GM23248 (cell line): ENCODE data around the gene ATL3. TPM values are rescaled to one million over a fixed set of nuclear protein-coding genes. Genes with fewer than 3 reads are reported as not detected.

Experiments
- DNase-seq: peaks from one replicate; pipeline ENCODE4 v3.0.0-alpha.2; 2015
- H2AFZ ChIP-seq: fragments of 200-600 bp; sonication (generic); 2 replicates; pipeline ENCODE4 v1.6.1; 2016; ENCODE audit warnings: antibody characterized with exemption
- H3F3A ChIP-seq: fragments of 200-600 bp; sonication (generic); 2 replicates; pipeline ENCODE4 v1.6.1; 2016; ENCODE audit warnings: mild to moderate bottlenecking, antibody characterized with exemption, mixed run types; ENCODE audit not compliant: insufficient read depth
- H3K27ac ChIP-seq: fragments of 200-600 bp; sonication (generic); 2 replicates; pipeline ENCODE4 v1.5.1; 2016; ENCODE audit warnings: mild to moderate bottlenecking
- H3K27me3 ChIP-seq: fragments of 200-600 bp; sonication (generic); replicated peaks from 2 replicates; pipeline ENCODE4 v1.6.1; 2016; ENCODE audit warnings: mild to moderate bottlenecking; ENCODE audit not compliant: insufficient read depth
- H3K36me3 ChIP-seq: fragments of 200-600 bp; sonication (generic); 2 replicates; pipeline ENCODE4 v1.6.1; 2016; ENCODE audit warnings: low read depth, mild to moderate bottlenecking
- H3K4me1 ChIP-seq: fragments of 200-600 bp; sonication (generic); 2 replicates; pipeline ENCODE4 v1.6.1; 2016; ENCODE audit warnings: mild to moderate bottlenecking; ENCODE audit not compliant: insufficient read depth
- H3K4me2 ChIP-seq: fragments of 200-600 bp; sonication (generic); one replicate; pipeline ENCODE4 v1.6.1; 2016; ENCODE audit warnings: mild to moderate bottlenecking; ENCODE audit not compliant: unreplicated experiment
- H3K4me3 ChIP-seq: fragments of 200-600 bp; sonication (generic); 2 replicates; pipeline ENCODE4 v1.5.1; 2016; ENCODE audit warnings: mild to moderate bottlenecking
- H3K79me2 ChIP-seq: fragments of 200-600 bp; sonication (generic); 2 replicates; pipeline ENCODE4 v1.6.1; 2016; ENCODE audit warnings: mild to moderate bottlenecking; ENCODE audit not compliant: insufficient read depth
- H3K9ac ChIP-seq: fragments of 200-600 bp; sonication (generic); 2 replicates; pipeline ENCODE4 v1.6.1; 2016; ENCODE audit warnings: mild to moderate bottlenecking
- H3K9me2 ChIP-seq: fragments of 200-600 bp; sonication (generic); 2 replicates; pipeline ENCODE4 v1.6.1; 2016; ENCODE audit warnings: mixed run types, mild to moderate bottlenecking, moderate library complexity; ENCODE audit not compliant: insufficient read depth
- H3K9me3 ChIP-seq: fragments of 200-600 bp; sonication (generic); one replicate; pipeline ENCODE4 v1.6.1; 2017; ENCODE audit warnings: low read depth
- H4K20me1 ChIP-seq: fragments of 200-600 bp; sonication (generic); 2 replicates; pipeline ENCODE4 v1.6.0; 2016; ENCODE audit not compliant: insufficient read depth
- EZH2 ChIP-seq: fragments of 200-600 bp; sonication (generic); IDR thresholded peaks from 2 replicates; pipeline ENCODE4 v1.6.1; 2018; ENCODE audit warnings: antibody characterized with exemption, mild to moderate bottlenecking; ENCODE audit not compliant: insufficient read depth, poor library complexity, severe bottlenecking
- EZH2phosphoT487 ChIP-seq: fragments of 200-600 bp; sonication (generic); IDR thresholded peaks from 2 replicates; pipeline ENCODE4 v1.6.1; 2018; ENCODE audit warnings: antibody characterized with exemption, moderate library complexity, mild to moderate bottlenecking, low read depth; ENCODE audit not compliant: insufficient read depth
- WGBS, 2 experiments: methylation state at CpG; one replicate each; pipeline ENCODE4 v1.1.6; 2015 to 2017; ENCODE audit warnings: low lambda C conversion rate in 2 of 2, low coverage in 1 of 2; ENCODE audit errors: missing lambda C conversion rate in 2 of 2; 5-methylcytosine and 5-hydroxymethylcytosine counted together
- in situ Hi-C: fragments of 300-500 bp; cut with MboI; formaldehyde crosslinking; loops from 2 replicates; pipeline ENCODE4 v1.15.0; 2020
- polyA plus RNA-seq: library from polyadenylated mRNA; unstranded; fragments of >200 nt; fragmentation: Nextera tagmentation; extraction: Ambion mirVana; gene quantifications from 2 replicates; pipeline ENCODE4 v1.2.1, GENCODE V29; 2016
- total RNA-seq: library from RNA; depleted of rRNA; stranded (reverse); fragments of >200 nt; shearing (Covaris generic); gene quantifications from 2 replicates; pipeline ENCODE4 v1.2.3, GENCODE V29; 2014

Gene ATL3
- total and polyA plus RNA-seq, 2 experiments from 2014 or later: 79.9 to 210 TPM

DNA sequence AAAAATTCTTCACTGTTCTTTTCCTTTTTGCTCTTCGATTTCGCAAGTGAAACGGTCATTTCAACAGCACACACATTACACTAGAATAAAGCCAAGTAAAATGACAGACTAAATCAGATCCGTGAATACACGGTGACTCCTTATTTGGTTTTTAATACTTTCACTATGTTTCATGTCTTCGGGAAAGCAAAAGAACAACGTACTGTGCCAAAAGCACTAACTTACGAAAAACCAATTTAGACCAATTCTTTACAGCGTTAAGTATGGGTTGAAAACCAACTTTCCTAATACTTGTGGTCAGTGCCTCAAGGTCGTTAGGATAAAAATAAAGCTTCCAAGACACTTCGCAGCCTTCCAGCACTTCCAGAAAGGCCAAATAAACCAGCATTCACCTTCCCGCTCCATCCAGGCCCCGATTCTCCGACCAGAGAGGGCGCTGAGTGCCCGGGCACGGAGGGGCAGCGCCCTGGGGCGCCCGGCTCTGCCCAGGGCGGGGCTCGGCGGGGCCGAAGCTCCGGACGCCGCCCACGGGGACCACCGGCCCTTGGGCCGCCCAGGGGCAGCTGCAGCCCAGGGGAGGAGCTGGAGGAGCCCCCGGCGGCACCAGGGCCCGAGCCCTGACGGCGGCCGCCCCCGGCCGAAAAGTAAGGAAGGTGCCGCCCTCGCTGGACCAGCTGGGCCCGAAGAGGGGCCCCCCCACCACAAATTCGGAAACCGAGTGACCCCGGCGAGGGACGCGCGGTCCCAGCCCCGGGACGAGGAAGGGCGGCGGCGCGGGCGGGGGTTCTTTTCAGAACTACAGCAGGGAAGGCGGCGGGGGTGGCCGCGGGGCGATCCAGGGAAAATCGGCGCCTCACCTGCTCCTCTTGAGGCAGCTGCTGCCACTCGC lies 499 bp downstream of the ATL3 start:
- Histone ChIP-seq H2AFZ (peak overlapping the region; percentile 64), H3K4me1 (peaks cover 60% of the 10 kb centered on the region), H3K9me3 (no peaks in the 10 kb centered on the region), H3K27ac (peak overlapping the region; percentile 91), H3K27me3 (no peaks in the 10 kb centered on the region), H3K4me2 (peak overlapping the region; percentile 95), H3K4me3 (peak overlapping the region; percentile 86), H3K9ac (peak overlapping the region; percentile 94), H4K20me1 (no peaks in the 10 kb centered on the region; the same call in 1 of the 2 replicates), H3K36me3 (no peaks in the 10 kb centered on the region), H3F3A (peaks cover 71% of the 10 kb centered on the region), H3K79me2 (peaks cover 41% of the 10 kb centered on the region), H3K9me2 (no peaks in the 10 kb centered on the region)
- in situ Hi-C loops: no loop called here
- TF ChIP-seq EZH2phosphoT487 (no peak), EZH2 (no peak)
- WGBS, 2 experiments: 1 to 2% methylated on average over 45 to 48 of the region's 63 CpGs
- peak; percentile 76 for DNase-seq

DNA sequence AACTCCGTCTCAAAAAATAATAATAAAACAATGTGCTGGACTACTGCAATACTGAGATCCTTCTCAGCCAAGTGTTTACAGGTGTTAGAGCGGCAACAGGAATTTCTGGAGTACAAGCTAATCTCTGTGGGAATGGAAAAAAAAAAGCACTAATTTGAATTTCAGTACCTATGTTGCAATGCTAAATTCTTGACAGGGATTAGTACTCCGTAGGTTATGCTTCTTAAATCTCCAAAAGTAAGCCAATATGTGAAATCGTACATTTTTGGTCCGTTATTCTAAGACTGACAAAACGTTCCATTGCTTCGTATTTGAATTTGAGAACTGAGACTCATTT lies 1.1 kb downstream of the ATL3 start:
- no peaks in the 10 kb centered on the region for H3K36me3 ChIP-seq
- WGBS, 2 experiments: 7 to 12% methylated on average over 7 of the region's 7 CpGs

DNA sequence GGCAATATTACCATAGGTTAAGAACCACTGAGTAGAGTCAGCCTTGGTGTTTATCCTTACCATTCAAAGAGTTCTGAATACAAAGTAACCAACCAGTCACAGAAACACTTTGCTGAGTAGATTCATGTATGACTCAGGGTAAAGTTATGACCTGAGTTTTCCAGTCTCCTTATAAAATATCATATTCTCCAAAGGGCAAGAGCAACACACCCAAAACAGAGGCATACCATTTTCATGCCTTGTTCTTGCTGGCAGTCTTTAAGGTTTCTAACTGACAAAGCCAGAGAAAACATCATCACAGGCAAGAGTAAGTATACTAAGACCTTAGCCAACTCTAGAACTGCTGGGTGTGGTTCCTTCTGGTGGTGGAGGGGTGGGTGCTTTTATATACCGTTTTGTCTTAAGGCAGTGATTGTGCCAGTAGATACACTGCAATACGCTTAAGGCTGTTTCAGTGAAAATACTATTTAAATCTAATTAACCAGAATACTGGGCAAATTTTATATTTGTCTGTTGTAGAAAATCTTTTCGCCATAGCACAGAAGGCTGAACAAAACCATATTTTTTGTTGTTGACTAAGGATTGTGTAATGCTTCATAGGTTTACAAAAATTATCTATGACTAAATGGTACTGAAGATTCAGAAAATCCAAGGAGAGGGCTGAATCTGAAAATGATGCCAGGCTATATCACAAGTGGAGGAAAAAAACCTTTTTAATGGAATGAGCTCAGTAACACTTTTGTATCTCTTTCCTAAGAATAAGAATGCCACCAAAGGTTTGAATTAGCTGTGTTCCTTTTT lies 3.0 kb downstream of the ATL3 start:
- H3K9me3 ChIP-seq: no peaks in the 10 kb centered on the region
- H3K4me1 ChIP-seq: peaks cover 59% of the 10 kb centered on the region
- H3K9ac ChIP-seq: peak overlapping the region; percentile 94
- in situ Hi-C loops: no loop called here
- DNase-seq: peak; percentile 93
- no peaks in the 10 kb centered on the region for H3K27me3 ChIP-seq
- peak overlapping the region; percentile 95 for H3K4me2 ChIP-seq
- no peak for TF ChIP-seq EZH2
- no peak for TF ChIP-seq EZH2phosphoT487
- no peaks in the 10 kb centered on the region for H3K9me2 ChIP-seq
- WGBS, 2 experiments: 0 to 3% methylated on average over 3 of the region's 3 CpGs
- peak overlapping the region; percentile 86 for H3K4me3 ChIP-seq
- H3K79me2 ChIP-seq: peaks cover 66% of the 10 kb centered on the region
- peaks cover 84% of the 10 kb centered on the region for H3F3A ChIP-seq
- no peak overlapping the region for H2AFZ ChIP-seq
- no peaks in the 10 kb centered on the region for H3K36me3 ChIP-seq
- peaks cover 6% of the 10 kb centered on the region; the same call in 1 of the 2 replicates for H4K20me1 ChIP-seq
- H3K27ac ChIP-seq: peak overlapping the region; percentile 91

More for the DNA sequence above, 1.1 kb downstream of the ATL3 start:
- peak overlapping the region; percentile 64 for H2AFZ ChIP-seq
- in situ Hi-C loops: no loop called here
- peak overlapping the region; percentile 95 for H3K4me2 ChIP-seq
- no peaks in the 10 kb centered on the region for H3K27me3 ChIP-seq
- TF ChIP-seq EZH2: no peak
- no peak for TF ChIP-seq EZH2phosphoT487
- peaks cover 60% of the 10 kb centered on the region for H3K4me1 ChIP-seq
- H3F3A ChIP-seq: peaks cover 75% of the 10 kb centered on the region
- no peaks in the 10 kb centered on the region; the same call in 1 of the 2 replicates for H4K20me1 ChIP-seq
- no peaks in the 10 kb centered on the region for H3K9me3 ChIP-seq
- H3K9me2 ChIP-seq: no peaks in the 10 kb centered on the region
- H3K79me2 ChIP-seq: peaks cover 47% of the 10 kb centered on the region
- H3K4me3 ChIP-seq: peak overlapping the region; percentile 86
- H3K9ac ChIP-seq: peak overlapping the region; percentile 94
- peak overlapping the region; percentile 91 for H3K27ac ChIP-seq
- DNase-seq: no peak

DNA sequence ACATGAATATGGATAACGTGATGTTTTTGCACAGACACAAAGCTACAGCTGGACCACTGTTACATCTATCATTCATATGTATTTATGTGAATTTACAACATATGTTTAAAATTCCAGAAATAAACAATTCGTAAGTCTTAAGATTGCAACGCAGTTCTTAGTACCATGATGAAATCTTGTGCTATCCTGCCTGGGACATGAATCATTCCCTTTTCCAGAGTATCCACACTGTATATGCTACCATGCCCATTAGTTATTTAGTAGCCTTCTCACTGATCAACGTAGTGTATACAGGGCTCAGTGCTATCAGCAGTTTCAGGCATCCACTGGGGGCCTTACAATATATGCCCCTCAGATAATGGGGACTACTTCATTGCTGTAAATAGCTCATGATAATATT lies 4.3 kb downstream of the ATL3 start:
- H3K4me3 ChIP-seq: peak overlapping the region; percentile 86

More for the DNA sequence above, 4.3 kb downstream of the ATL3 start:
- no peaks in the 10 kb centered on the region for H3K9me2 ChIP-seq
- peaks cover 83% of the 10 kb centered on the region for H3F3A ChIP-seq
- peak; percentile 84 for DNase-seq
- peak overlapping the region; percentile 95 for H3K4me2 ChIP-seq
- in situ Hi-C loops: no loop called here
- peak overlapping the region; percentile 94 for H3K9ac ChIP-seq
- H3K9me3 ChIP-seq: no peaks in the 10 kb centered on the region
- WGBS, 2 experiments: 8 to 10% methylated on average over 4 of the region's 4 CpGs
- no peaks in the 10 kb centered on the region for H3K36me3 ChIP-seq
- peaks cover 10% of the 10 kb centered on the region; the same call in 1 of the 2 replicates for H4K20me1 ChIP-seq
- peaks cover 61% of the 10 kb centered on the region for H3K4me1 ChIP-seq
- no peaks in the 10 kb centered on the region for H3K27me3 ChIP-seq
- peak overlapping the region; percentile 91 for H3K27ac ChIP-seq
- peaks cover 79% of the 10 kb centered on the region for H3K79me2 ChIP-seq
- no peak overlapping the region for H2AFZ ChIP-seq
- TF ChIP-seq EZH2 (no peak), EZH2phosphoT487 (no peak)
